Left ventricle myocardium inferior (tissue), 1 donor: Measurements from ENCODE around the gene SLC22A23. TPM values are rescaled to one million over a fixed set of nuclear protein-coding genes. Genes with fewer than 3 reads are reported as not detected.

Source experiments
- DNase-seq: peaks from one replicate; pipeline ENCODE4 v3.0.0-alpha.2; 2020
- H3K27ac ChIP-seq: fragments of 200-600 bp; replicated peaks from 2 replicates; pipeline ENCODE4 v1.8.0; 2021
- H3K27me3 ChIP-seq: fragments of 200-600 bp; 2 replicates; pipeline ENCODE4 v1.8.0; 2021; ENCODE audit warnings: low read depth
- H3K36me3 ChIP-seq: fragments of 200-600 bp; 2 replicates; pipeline ENCODE4 v1.8.0; 2021
- H3K4me1 ChIP-seq: fragments of 200-600 bp; 2 replicates; pipeline ENCODE4 v1.8.0; 2021
- H3K4me3 ChIP-seq: fragments of 200-600 bp; 2 replicates; pipeline ENCODE4 v1.8.0; 2021; ENCODE audit warnings: mild to moderate bottlenecking, moderate library complexity
- H3K9me3 ChIP-seq: fragments of 200-600 bp; replicated peaks from 2 replicates; pipeline ENCODE4 v1.8.0; 2021
- intact Hi-C: fragments of 100-400 bp; cut with micrococcal nuclease; formaldehyde crosslinking; loops from one replicate; pipeline ENCODE4 v1.11.0; 2022
- total RNA-seq: library from RNA; stranded (reverse); fragmentation: NEBNext Ultra II Directional; extraction: Animal tissue kit (Norgen Biotek cat#: 25700); gene quantifications from one replicate; pipeline ENCODE4 v1.2.1, GENCODE V29; 2021
- TF ChIP-seq, protein P1 (sequence below): fragments of 200-600 bp; IDR thresholded peaks from 2 replicates; pipeline ENCODE4 v1.8.0; 2021; ENCODE audit warnings: antibody characterized with exemption, mild to moderate bottlenecking, borderline replicate concordance
- donor health status: DM: no; HTN: yes; CAD: no; lungs with severe emphysema.

Gene SLC22A23
- total RNA-seq, 1 donor from 2014 or later: 7.0 TPM

DNA sequence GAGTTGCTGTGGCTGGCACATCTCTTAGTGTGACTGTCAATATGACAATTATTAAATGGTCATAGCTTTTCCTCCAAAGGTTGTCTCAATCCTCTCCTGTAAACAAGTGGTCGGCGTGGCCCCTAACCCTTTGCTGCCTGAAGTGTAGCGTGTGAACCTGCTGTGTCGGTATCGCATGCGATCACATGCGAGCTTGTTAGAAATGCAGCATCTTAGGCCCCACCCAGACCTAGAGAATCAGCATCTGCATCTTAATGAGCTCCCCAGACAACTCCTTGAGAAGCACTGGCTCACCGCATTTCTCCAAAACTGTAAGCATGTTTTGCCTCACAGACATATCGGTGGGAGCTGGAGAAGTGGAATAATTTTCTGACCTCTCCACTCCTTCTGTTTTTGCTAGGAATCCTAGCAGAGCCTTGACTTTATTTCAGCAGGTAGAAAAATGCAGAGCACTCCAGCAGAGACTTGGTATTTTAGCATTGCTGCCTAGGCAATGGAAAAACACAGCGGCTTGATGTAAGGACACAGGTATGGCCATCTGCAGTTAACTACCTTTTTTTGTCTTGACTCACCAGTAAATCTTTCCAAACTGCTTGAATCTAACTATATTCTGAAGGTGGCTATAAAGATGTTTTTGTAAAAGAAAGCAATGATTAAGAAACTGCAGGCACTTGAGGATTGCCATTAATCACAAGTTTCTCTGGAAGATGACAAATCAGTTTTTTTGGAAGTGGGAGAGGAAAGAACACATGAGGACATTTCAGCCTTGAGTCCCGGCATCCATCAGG is 130.5 kb downstream of the SLC22A23 start:
- Histone ChIP-seq H3K9me3 (no peaks in the 10 kb centered on the region), H3K27me3 (no peaks in the 10 kb centered on the region), H3K4me3 (no peak overlapping the region), H3K27ac (no peak overlapping the region), H3K4me1 (peaks cover 38% of the 10 kb centered on the region), H3K36me3 (no peaks in the 10 kb centered on the region)
- TF ChIP-seq, protein P1, sequence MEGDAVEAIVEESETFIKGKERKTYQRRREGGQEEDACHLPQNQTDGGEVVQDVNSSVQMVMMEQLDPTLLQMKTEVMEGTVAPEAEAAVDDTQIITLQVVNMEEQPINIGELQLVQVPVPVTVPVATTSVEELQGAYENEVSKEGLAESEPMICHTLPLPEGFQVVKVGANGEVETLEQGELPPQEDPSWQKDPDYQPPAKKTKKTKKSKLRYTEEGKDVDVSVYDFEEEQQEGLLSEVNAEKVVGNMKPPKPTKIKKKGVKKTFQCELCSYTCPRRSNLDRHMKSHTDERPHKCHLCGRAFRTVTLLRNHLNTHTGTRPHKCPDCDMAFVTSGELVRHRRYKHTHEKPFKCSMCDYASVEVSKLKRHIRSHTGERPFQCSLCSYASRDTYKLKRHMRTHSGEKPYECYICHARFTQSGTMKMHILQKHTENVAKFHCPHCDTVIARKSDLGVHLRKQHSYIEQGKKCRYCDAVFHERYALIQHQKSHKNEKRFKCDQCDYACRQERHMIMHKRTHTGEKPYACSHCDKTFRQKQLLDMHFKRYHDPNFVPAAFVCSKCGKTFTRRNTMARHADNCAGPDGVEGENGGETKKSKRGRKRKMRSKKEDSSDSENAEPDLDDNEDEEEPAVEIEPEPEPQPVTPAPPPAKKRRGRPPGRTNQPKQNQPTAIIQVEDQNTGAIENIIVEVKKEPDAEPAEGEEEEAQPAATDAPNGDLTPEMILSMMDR: no peak
- DNase-seq: no peak
- intact Hi-C loops: no loop called here

DNA sequence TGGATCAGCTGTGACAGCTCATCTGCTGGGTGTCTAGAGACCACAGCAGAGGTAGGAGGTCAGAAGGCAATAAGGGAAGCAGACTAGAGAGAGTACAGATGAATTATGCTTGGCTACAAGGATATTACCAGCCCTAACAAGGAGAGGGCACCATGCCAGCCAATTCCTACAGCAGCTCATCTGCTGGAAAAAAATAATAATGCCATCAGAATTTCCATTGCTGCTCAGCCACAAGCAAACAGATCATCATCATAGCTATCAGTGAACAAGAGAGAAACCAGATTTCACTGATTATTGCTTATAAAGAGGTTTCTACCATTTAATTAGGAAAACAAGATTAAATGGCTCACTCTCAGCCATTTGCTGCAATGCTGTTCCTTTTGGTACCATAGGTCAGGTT is 131.6 kb downstream of the SLC22A23 start:
- Histone ChIP-seq H3K9me3 (no peaks in the 10 kb centered on the region), H3K4me1 (peaks cover 38% of the 10 kb centered on the region), H3K36me3 (no peaks in the 10 kb centered on the region), H3K27me3 (no peaks in the 10 kb centered on the region), H3K27ac (peak overlapping the region; percentile 69), H3K4me3 (no peak overlapping the region)
- TF ChIP-seq, protein P1: no peak
- intact Hi-C loops: no loop called here
- no peak for DNase-seq

DNA sequence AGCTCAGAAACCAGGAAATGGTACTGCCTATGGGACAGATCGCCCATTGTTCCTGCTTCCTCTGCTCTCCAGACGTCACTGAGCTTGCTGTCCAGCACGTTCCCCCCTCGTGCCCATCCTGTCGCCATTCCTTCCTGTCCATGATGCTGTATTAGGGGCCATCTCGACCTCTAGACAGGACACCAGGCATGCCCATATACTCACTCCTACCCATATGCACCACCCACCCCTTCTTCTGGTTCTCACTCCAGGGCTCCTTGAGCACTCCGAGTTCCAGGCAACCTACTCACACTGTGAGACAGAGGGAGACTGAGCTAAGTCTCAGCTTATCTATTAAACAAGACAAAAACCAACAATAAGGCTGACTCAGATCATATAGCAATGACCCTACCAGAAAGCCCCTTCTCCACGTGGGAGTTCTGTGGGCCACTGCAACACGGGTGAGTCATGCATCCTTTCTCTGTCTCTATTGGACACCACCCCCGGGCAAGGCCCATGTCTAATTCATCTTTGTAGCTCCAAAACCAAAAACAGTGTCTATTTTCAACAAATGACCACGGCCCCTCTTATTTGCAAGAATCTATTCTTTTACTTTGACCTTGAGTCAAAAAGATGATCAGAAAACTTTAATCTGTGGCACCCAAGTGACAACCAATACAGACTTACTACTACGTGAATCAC is 132.4 kb downstream of the SLC22A23 start:
- H3K9me3 ChIP-seq: no peaks in the 10 kb centered on the region

DNA sequence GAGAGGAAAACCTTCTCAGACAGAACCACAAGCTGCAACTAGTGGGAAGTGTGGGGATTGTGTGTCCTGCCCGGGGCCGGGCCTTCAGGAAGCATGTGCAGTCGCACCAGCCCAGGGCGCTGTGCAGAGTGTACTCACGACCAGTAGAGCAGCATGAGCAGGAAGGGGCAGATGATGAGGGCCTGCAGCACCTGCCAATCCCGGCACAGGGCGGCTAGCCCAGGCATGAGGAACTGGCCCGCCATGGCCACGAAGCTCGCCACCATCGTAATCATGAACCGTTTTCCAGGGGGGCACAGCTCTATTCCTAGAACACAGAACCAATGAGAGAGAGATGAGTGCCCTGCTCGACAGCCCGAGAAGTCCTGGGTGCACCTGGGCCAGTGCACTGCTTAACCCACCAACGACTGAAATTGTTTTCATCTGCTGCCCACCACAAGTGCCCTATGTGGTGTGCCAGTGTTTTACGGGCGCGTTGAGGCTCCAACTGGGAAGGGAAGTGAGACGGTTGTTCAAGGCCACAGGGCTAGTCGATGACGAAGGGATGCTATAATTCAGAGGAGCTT is 133.1 kb downstream of the SLC22A23 start:
- intact Hi-C loops: no loop called here
- Histone ChIP-seq H3K27ac (peak overlapping the region; percentile 69), H3K4me3 (no peak overlapping the region), H3K27me3 (no peaks in the 10 kb centered on the region), H3K36me3 (no peaks in the 10 kb centered on the region), H3K4me1 (peaks cover 29% of the 10 kb centered on the region), H3K9me3 (no peaks in the 10 kb centered on the region)
- TF ChIP-seq, protein P1: no peak
- no peak for DNase-seq

More for the DNA sequence above, 132.4 kb downstream of the SLC22A23 start:
- intact Hi-C loops: no loop called here
- no peaks in the 10 kb centered on the region for H3K36me3 ChIP-seq
- no peaks in the 10 kb centered on the region for H3K27me3 ChIP-seq
- H3K27ac ChIP-seq: peak overlapping the region; percentile 69
- TF ChIP-seq, protein P1: no peak
- H3K4me3 ChIP-seq: no peak overlapping the region
- peaks cover 34% of the 10 kb centered on the region for H3K4me1 ChIP-seq
- DNase-seq: no peak

DNA sequence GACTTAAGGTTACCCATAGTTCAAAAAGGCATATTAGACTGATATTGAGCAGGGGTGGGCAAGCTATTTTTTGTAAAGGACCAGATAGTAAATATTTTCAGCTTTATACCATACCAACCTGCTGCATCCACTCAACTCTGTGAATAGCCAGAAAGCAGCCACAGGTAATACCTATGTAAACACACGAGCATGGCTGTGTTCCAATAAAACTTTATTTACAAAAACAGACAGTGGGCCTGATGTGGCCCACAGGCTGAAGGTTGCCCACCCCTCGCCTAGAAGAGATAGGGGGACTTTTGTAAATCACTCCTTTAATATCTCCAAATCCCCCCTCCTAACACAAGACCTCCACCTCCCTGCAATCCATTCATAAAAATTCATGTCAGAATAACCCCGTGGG is 133.7 kb downstream of the SLC22A23 start:
- H3K36me3 ChIP-seq: no peaks in the 10 kb centered on the region
- TF ChIP-seq, protein P1: no peak
- H3K4me3 ChIP-seq: no peak overlapping the region
- intact Hi-C loops: no loop called here
- no peaks in the 10 kb centered on the region for H3K27me3 ChIP-seq
- DNase-seq: no peak
- peaks cover 27% of the 10 kb centered on the region for H3K4me1 ChIP-seq
- H3K27ac ChIP-seq: no peak overlapping the region
- no peaks in the 10 kb centered on the region for H3K9me3 ChIP-seq
